CD4-positive, alpha-beta T cell treated with Interleukin-1 beta for 1 hour (primary cell): ENCODE data around the gene ZNF566.

Source experiments
- DNase-seq, 2 donors: peaks; one replicate each; pipeline ENCODE4 v3.0.0-alpha.2; 2020 to 2022

Gene ZNF566

DNA sequence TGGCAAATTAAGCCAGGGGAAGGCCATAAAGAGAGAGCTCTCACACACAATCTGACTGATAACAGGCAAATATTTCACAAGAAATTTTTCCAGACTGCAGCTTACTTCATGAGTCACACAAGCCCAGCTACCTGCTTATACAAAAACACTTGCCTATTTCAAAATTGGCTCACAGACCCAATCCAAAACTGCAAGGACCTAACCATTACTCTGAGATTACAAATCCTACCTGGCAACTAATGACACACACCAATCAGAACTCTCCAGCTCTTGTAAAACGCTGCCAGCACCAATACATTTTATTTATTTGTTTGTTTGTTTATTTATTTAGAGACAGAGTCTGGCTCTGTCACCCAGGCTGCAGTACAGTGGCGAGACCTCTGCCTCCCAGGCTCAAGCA lies 52.8 kb downstream of the ZNF566 start:
- no peak for DNase-seq

DNA sequence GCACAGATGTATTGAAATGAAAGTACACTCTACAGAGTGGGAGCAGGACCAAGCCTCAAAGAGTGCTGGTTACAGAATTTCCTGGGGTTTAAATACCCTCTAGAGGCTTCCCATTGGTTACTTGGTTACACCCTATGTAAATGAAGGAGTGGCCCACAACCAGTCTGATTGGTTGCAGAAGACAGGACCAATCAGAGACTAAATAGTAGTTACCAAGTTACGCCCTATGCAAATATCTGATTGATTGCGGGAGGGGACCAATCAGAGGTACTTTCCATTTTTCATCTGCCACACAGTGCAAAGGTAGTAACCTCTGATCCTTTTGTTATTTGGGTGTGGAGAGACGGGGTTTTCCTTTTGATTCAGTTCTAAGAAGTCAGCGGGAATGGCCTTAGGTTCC lies 65.4 kb downstream of the ZNF566 start:
- DNase-seq: no peak

DNA sequence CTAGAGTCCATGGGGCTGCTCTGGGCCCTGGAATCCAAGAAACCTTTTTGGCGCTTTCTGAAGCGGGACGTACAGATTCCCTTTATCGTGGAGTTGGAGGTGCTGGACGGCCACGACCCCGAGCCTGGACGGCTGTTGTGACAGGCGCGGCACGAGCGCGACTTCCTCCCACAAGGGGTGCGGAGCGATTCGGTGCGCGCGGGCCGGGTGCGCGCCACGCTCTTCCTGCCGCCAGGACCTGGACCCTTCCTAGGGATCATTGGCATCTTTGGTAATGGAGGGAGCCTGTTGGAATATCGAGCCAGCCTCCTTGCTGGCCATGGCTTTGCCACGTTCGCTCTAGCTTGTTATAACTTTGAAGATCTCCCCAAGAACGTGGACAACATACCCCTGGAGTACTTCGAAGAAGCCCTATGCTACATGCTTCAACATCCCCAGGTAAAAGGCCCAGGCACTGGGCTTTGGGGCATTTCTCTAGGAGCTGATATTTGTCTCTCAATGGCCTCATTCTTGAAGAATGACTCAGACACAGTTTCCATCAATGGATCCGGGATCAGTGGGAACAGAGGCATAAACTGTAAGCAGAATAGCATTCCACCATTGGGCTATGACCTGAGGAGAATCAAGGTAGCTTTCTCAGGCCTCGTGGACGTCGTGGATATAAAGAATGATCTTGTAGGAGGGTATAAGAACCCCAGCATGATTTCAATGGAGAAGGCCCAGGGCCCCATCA lies 67.4 kb downstream of the ZNF566 start:
- DNase-seq: no peak

DNA sequence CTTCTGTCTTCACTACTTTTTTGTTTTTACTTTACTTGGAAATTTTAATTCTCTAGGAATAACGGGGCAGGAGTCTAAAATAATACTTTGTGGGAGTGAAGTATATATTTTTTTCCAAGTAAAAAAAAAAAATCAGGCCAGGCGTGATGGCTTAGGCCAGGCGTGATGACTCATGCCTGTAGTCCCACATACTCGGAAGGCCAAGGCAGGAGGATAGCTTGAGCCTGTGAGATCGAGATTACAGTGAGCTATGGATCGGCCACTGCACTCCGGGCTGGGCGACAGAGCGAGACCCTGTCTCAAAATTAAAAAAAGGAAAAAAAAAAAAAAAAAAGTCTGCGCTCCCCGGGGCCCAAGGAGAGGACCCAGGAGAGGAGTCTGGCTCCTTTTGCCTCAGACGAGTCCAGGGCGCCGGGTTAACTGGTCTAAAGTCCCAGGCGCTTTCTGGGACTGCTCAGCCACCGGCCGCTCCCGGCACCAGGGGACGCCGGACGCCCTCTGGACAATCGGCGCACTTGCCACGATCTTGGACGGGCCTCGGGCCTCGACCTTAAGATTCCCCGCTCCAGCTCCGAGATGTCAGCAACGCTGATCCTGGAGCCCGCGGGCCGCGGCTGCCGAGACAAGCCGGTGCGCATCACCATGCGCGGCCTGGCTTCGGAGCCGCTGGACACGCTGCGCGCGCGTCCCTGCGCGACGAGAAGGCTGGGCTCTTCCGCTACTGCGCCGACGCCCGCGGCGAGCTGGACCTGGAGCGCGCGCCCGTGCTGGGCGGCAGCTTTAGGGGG lies 68.2 kb downstream of the ZNF566 start:
- no peak for DNase-seq

DNA sequence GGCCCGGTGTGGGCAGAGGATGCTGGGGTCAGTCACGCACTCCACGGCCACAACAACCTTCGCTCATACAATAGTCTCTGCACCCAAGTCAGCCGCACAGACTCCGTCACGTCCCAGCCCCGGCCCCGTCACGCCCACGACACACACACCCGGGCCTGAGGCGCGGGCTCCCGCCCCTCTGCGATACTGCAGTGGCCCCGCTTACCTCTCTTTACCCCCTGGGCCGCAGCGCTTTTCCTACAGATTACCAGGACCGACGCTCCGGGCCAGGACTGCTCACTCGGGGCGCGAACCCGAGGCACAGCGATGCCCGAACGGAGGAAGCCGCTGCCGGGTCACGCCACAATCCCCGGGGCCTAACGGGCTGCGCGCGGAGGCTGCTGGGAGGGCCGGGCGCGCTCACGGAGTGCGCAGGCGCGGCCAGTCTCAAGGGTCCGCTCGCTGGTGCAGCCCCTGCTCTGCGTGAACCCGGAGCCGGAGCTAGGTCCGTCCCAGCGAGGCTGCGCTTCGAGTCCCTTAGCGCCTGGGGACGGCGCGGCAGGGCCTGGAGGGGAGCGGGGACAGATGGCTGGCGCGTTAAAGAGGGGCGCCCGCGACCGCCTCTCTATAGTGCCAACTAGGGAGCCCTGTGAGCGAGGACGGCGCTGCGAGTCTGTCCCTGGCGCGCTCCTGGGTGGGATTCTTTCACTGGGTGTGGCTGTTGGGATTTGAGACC lies 70.9 kb downstream of the ZNF566 start, which contains the start of gene ZFP82:
ZFP82 (minus strand) TSS at position 358 of the 715 bp plus-strand sequence. CDS start 8,855 bp downstream, outside the sequence.
- peak; percentile 82 to 85 for DNase-seq

DNA sequence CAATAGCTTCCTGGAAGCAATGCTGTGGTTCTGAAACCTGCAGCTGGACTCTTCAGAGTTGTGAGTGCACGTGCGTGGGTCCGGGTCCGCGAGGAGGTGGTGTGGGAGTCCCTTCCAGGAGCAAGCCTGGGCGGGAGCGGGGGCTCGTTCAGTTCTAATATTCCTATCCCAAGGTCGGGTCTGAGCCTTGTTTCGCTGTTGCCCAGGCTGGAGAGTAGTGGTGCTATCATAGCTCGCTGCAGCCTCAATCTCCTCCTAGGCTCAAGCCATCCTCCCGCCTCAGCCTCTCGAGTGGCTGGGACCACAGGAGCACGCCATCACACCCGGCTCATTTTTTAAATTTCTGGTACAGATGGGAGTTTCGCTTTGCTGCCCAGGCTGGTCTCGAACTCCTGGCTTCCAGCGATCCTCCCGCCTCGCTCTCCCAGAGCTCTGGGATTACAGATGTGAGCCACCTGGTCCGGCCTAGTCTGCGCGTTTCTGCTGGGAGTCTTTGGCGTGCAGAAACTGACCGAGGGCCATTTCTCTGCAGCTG lies 71.5 kb downstream of the ZNF566 start:
- no peak for DNase-seq

DNA sequence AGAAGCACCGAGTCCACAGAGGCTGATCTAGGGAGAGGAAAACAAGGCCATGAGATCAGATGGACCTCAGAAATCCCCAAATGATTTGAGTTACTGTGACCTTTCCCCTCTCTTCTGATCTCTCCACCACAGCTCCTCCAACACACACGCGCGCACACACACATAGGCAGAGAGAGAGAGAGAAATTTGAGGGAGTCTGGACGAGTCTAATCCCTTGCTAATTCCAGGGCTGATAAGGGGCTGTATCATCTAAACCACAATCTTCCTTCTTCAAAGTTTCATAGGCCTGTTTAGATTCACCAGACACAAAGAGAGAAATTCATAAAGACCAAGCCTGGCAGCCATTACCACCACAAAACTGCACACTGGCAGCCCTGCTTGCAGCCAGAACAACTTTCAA lies 79.5 kb downstream of the ZNF566 start:
- no peak for DNase-seq

DNA sequence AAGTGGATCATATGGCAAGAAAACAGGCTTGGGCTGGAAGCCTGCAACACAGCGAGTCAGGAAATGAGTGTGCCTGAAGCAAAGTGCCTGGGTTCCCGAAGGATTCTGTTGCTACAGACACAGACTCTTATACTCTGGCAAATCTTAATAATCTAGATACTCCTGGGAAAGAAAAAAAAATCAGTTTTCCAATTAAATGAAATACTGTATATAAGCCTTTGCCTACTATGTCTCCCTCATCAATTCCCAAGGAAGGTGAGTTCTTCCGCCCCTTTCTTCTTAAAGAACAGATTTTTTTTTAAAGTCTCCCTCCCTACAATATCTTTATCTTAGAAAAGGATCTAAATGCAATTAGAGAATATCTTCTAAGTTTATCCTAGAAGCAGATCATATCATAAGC lies 81.3 kb downstream of the ZNF566 start:
- no peak for DNase-seq

DNA sequence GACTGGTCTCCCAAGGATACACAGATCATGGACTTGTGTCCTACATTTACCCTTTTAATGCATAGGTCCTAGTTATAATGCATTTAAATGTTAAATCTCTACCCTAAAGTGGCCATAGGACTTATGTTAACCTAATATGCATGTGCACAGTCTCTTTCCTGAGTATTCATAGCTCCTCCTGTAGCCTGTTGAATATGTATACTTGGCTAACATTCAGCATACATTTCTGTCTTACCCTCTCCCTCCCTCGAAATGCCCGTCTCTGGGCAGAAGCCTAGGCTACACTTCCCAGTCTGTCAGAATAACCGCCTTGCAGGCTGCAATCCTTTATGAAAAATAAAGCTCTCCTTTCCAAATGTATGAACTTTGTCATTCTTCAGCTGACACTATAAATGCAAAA lies 84.9 kb downstream of the ZNF566 start:
- DNase-seq: no peak

DNA sequence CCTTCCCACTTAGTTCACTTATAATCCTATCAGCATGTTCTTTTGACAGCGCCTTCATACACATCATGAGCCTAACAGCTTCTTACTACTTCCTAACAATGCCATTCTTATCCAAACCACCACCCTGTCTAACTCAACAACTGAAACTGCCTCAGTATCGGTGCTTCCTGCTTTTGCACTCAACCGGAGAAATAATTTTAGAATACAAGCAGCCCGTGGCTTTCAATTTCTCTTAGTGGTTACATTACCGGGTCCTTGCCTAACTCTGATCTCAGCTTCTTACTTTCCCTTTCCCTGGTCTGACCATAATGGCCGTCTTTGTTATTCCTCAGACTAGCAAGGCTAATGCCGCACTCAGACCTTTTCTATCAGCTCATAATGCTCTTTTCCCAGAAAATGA lies 87.9 kb downstream of the ZNF566 start:
- peak in 1 of 2 donors; percentile 7 for DNase-seq

DNA sequence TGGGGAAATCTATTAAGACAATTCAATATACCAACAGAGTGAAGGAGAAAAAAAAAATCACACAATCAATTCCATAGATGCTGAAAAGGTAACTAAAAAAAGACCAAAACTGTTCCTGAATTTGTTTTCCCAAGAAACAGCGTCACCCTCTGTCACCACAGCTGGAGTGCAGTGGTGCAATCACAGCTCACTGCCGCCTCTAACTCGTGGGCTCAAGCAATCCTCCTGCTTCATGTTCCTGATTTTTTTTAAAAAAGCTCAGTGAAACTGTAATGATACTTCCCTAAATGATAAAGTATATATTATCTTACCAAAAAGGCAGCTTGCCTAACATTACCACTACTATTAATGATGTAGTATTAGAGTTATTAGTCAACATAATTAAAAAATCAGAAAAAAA lies 90.8 kb downstream of the ZNF566 start:
- DNase-seq: no peak
